Amniotic stem cell (primary cell): ENCODE data around the gene PRCD.

ENCODE experiments used
- DNase-seq: peaks from one replicate; lab custom pipeline; 2025; lab: John Stamatoyannopoulos, UW

The PRCD gene

DNA sequence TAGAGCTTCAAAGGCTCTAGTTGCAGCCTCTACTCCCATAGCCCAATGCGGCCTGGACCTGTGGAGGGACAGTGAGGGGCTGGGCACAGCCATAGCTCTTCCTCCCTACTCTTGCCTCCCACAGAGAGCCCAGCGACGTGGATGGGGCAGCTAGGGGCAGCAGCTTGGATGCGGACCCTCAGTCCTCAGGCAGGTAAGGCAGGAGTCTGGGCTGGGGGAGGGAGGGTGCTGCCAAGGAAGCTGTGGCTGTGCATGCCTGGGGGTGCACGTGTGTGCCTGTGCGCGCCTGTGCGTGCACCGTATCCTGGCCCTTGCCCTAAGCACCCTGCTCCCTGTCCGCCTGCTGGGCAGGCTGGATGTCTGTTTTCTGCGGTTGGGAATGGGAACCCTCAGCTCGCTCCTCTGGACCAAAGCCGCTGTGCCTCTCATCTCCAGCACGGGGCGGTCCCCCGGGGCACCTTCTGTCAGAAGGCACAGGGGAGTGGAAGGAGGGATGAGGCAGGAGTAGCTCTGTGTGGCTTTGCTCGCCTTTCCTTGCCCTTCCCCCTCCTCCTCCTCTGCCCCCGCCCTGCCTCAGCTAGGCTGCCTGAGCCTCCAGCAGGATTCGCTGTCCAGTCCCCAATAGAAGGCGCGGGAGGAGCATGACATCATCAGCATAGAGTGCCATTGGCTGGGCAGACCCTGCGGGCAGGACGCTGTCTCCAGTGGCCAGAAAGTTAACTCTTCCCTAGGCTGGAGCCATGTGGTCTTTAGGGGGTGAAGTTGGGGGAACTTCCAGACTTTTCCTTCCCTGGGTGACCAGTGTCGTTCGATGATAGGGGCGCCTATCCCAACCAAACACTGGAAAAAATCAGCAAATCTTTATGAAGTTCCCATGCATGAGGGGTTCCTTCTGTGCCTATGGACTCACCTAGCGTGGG is 797 bp downstream of the PRCD start:
- DNase-seq, result peak; percentile 89

GRCh38 chr17:76541739-76542454 is 2.1 kb downstream of the PRCD start:
- DNase-seq, result no peak

- DNase-seq, result no peak
Observed at GRCh38 chr17:76542566-76542971, 2.7 kb downstream of the PRCD start.

- DNase-seq, result no peak
Observed at GRCh38 chr17:76542984-76543383, 3.1 kb downstream of the PRCD start.

GRCh38 chr17:76543482-76543825 is 3.6 kb downstream of the PRCD start:
- no peak for DNase-seq

DNA sequence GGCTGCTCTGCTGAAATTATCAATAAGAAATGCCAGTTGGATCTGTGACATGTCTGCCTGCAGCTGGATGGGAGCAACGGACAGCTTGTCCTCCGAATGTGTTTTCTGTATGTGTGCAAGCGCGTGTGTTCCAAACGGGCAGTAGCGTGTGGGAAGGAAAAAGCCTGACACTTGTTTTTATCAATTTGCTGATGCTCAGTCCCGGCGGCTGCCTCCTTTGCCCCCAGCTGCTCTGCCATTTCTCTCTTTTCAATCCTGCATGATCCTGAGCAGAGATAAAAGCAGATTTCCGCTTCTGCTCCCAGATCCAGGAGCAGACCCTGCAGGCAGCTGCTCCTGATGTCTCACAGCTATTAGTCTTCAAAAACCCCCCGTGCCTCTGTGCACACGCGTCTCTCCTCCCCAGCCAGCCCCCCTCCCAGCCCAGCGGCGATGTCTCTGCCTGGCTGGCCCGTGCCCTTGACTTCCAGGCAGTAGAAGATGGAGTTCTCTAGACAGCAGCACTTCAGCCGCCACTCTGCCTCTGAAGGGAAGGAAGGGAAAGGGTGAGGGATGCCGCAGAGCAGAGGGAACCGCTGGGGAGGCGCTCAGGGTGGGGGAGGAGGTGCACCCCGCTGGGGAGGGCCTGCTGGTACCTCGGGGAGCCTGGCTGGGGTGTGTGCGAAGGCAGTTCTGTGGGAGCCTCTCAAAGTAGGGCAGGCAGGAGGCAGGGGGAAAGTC is 4.1 kb downstream of the PRCD start:
- DNase-seq, result no peak

- no peak for DNase-seq
Observed at GRCh38 chr17:76544546-76545365, 4.9 kb downstream of the PRCD start.

- DNase-seq, result no peak
Observed at GRCh38 chr17:76545918-76546555, 6.2 kb downstream of the PRCD start.

DNA sequence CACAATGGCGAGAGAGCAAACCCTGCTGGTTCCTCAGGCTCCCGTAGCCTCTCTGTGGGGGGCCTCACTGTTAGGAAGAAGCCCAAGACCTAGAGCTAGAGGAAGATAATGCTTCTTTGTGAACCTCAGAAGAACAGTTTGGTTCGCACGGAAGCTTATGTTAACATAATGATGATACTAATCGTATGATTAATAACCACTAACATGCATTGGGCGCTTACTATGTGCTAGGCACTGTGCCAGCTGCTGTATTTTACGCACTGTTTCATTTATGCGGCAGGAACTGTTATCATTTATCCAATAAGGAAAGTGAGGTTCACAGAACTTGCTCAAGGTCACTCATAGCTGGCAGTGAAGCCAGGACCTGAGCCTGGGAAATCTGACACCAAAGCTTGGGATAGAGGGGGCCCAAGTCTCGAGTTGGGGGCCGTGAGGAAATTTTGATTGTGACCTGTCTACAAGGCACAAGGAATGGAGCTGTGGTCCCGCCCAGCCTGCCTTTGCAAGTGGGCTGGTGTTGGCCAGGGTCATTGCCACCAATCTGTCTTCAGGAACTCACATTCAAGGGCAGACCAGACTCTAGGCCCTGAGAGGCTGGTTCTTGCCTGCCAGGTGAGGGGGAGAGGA is 6.8 kb downstream of the PRCD start:
- peak; percentile 42 for DNase-seq

GRCh38 chr17:76547183-76547641 is 7.4 kb downstream of the PRCD start:
- peak; percentile 26 for DNase-seq

- DNase-seq, result no peak
Observed at GRCh38 chr17:76547642-76548202, 7.9 kb downstream of the PRCD start.

DNA sequence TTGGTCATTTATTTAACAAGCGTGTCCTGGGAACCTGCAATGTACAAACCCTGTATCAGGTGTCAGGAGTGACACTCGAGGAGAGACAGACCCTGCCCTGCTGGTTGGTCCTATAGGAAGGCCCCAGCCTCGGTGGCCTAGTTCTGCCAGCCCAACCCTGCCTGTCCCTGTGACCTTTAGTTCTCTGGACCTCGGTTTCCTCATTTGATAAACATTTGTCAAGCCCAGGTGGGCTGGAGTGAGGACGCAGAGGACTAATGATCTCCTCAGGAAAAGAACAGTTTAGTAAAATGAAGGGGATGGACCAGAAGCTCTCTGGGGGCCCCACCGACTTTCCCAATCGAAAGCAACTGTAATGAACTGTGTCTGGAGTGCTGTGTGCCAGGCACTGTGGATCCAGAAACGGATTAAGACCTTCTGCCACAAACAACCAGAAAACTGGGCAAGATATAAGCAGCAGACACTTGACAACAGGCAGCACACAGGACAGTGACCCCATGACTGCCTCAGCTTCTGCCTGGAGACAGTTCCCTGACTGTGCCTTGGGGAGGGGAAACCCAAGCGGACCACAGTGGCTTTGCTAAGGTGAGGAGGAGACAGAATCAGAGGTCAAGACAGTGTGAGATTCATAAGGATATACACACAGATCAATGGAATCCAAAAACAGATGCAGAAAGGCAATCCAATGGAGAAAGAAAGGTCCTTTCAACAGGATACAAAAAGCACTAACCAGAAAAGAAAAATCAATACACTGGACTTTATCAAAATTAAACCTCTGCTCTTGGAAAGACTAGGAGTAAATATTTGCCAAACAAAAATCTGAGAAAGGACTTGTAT is 8.8 kb downstream of the PRCD start:
- DNase-seq, result no peak

DNA sequence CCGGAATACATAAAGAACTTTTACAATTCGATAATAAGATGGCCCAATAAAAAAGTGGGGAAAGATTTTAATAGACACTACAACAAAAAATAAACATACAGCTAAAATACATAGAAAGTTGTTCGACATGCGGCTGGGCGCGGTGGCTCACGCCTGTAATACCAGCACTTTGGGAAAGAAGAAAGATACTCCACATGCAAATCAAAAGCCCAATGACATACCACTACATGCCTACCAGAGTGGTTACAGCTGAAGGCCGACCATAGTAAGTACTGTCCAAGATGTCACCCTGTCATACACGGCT is 9.3 kb downstream of the PRCD start:
- DNase-seq, result no peak

DNA sequence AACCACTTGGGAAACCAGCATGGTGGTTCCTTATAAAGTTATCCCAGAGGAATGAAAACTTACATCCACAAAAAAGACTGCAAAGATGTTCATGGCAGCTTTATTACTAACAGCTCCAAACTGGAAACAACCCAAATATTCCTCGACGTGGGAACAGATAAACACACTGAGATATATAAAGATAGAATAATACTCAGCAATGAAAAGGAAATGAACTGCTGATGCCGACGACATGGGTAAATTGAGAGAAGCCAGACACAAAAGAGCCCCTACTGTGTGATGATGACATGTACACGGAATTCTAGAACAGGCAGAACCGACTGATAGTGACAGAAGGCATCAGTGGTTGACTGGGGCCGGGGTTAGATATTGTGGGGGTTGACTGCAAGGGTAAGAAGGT is 9.7 kb downstream of the PRCD start:
- no peak for DNase-seq

- no peak for DNase-seq
Observed at GRCh38 chr17:76550712-76551615, 11.1 kb downstream of the PRCD start.

- DNase-seq, result no peak
Observed at GRCh38 chr17:76551685-76552084, 11.8 kb downstream of the PRCD start.

DNA sequence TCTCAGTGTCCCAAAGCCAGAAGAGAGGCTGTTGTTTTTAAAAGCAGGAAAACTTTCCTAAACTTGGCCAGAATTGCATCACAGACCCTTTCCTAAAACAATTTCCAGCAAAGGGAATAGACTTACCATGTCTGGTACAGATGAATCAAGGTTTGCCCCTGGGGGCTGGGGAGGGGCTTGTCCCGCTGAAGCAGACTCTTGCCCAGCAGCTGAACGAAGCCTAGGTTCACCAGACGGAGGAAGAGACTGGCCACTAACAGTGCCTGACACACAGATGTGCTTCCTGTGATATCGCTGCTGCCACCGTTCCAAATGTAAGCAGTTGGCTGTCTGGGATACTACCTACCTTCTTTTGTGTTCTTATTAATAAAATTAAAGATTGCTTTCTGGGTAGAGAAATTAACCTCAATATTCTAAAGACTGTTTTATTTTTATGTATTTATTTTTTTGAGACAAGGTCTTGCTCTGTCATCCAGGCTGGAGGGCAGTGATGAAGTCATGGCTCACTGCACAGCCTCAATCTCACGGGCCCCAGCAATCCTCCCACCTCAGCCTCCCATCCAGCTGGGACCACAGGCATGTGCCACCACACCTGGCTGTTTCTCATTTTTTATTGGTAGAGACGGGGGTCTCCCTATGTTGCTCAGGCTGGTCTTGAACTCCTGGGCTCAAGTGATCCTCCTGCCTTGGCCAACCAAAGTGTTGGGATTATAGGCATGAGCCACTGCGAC is 13.5 kb downstream of the PRCD start:
- DNase-seq, result no peak

DNA sequence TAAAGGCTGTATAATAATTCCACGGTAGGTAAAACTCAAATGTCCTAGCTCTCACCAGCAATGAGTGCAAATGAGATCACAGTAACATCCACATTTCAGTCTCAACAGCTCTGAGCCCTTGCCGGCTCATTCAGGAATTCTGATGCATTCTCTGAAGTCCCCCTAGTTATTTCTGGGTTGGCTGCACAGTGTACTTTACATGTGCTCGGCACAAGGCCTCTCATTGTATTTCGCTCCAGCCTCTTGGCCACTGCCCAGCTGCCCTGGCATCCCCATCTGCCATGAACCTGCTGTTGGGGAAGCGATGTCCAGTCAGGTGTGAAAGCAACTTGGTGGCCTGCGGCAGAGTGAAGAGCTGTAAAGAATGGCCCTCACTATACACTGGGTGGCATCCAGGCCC is 14.3 kb downstream of the PRCD start:
- no peak for DNase-seq
